Esophagus muscularis mucosa (tissue), 3 donors: Measurements from ENCODE around the gene ADPRHL1.

ENCODE experiments used
- EP300 ChIP-seq: sonication (generic); formaldehyde crosslinking; IDR thresholded peaks from one replicate; pipeline ENCODE4 v1.6.1; 2017; ENCODE audit warnings: antibody characterized with exemption
- TF ChIP-seq, protein P1 (sequence below), 3 experiments: fragments of 200-600 bp in 2 of 3; fragments of 450-650 bp in 1 of 3; sonication (generic) in 2 of 3; IDR thresholded peaks; one replicate each; pipeline ENCODE4 v1.5.1; 2017 to 2019; ENCODE audit warnings: antibody characterized with exemption in 3 of 3, mild to moderate bottlenecking in 2 of 3, moderate library complexity in 1 of 3

DNA sequence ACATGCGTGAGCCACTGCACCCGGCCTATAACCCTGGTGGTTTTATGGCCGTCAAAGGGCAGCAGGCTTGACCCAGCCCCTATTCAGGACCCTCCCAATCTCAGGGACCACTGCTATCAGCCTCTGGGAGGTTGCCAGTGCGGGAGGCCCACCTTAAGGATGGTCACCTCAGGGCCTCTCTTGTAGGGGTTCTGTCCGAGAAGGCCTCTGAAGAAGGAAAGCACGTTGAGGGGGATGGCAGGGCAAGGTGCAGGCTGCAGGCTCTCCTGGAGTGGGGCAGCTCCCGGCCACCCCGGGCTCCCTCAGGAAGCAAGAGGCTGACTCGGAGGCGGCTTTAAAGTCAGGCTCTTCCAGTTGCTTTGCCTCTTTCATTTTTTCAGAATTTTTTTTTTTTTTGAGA lies 83.4 kb downstream of the ADPRHL1 start:
- TF ChIP-seq, protein P1, sequence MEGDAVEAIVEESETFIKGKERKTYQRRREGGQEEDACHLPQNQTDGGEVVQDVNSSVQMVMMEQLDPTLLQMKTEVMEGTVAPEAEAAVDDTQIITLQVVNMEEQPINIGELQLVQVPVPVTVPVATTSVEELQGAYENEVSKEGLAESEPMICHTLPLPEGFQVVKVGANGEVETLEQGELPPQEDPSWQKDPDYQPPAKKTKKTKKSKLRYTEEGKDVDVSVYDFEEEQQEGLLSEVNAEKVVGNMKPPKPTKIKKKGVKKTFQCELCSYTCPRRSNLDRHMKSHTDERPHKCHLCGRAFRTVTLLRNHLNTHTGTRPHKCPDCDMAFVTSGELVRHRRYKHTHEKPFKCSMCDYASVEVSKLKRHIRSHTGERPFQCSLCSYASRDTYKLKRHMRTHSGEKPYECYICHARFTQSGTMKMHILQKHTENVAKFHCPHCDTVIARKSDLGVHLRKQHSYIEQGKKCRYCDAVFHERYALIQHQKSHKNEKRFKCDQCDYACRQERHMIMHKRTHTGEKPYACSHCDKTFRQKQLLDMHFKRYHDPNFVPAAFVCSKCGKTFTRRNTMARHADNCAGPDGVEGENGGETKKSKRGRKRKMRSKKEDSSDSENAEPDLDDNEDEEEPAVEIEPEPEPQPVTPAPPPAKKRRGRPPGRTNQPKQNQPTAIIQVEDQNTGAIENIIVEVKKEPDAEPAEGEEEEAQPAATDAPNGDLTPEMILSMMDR (IDR thresholded peaks at IDR 0.05): no peak
- TF ChIP-seq EP300: no peak
